Muscle of leg (tissue), 11 donors: Measurements from ENCODE around the gene PODXL. TPM values are rescaled to one million over a fixed set of nuclear protein-coding genes. Genes with fewer than 3 reads are reported as not detected.

ENCODE experiments used
- DNase-seq: peaks from one replicate; pipeline ENCODE4 v3.0.0; 2013
- H3K27ac ChIP-seq: one replicate; pipeline ENCODE4 v1.5.1; 2013; ENCODE audit warnings: mild to moderate bottlenecking, low read length, control low read depth
- H3K27me3 ChIP-seq: one replicate; pipeline ENCODE4 v1.6.1; 2013; ENCODE audit warnings: low read length; ENCODE audit not compliant: control insufficient read depth, insufficient read depth
- H3K36me3 ChIP-seq: one replicate; pipeline ENCODE4 v1.6.1; 2013; ENCODE audit warnings: low read length; ENCODE audit not compliant: control insufficient read depth, insufficient read depth
- H3K4me1 ChIP-seq: one replicate; pipeline ENCODE4 v1.6.1; 2013; ENCODE audit warnings: low read length; ENCODE audit not compliant: control insufficient read depth, insufficient read depth
- H3K4me3 ChIP-seq: one replicate; pipeline ENCODE4 v1.5.1; 2013; ENCODE audit warnings: low read length, control low read depth
- H3K9me3 ChIP-seq: replicated peaks from 2 replicates; pipeline ENCODE4 v1.6.1; 2013; ENCODE audit warnings: low read depth, low read length; ENCODE audit not compliant: control insufficient read depth
- WGBS: methylation state at CpG from one replicate; pipeline ENCODE4 v1.1.5; 2013; ENCODE audit warnings: missing lambda C conversion rate; ENCODE audit not compliant: insufficient coverage; 5-methylcytosine and 5-hydroxymethylcytosine counted together
- polyA plus RNA-seq, 8 donors: library from polyadenylated mRNA; unstranded; fragments of 120-200 nt; gene quantifications; one replicate each; pipeline versions ENCODE4 v1.2.1 to v1.2.3, GENCODE V29; 2013; ENCODE audit warnings: inconsistent platforms in 1 of 8, low replicate concordance in 1 of 8; ENCODE audit not compliant: insufficient read length in 8 of 8, insufficient read depth in 1 of 8
- total RNA-seq: library from RNA; stranded (reverse); fragments of 120-200 nt; gene quantifications from one replicate; pipeline ENCODE4 v1.2.4, GENCODE V29; 2013

The PODXL gene
- total and polyA plus RNA-seq, 9 donors, result 35.5 to 82.1 (median 71.0) TPM

DNA sequence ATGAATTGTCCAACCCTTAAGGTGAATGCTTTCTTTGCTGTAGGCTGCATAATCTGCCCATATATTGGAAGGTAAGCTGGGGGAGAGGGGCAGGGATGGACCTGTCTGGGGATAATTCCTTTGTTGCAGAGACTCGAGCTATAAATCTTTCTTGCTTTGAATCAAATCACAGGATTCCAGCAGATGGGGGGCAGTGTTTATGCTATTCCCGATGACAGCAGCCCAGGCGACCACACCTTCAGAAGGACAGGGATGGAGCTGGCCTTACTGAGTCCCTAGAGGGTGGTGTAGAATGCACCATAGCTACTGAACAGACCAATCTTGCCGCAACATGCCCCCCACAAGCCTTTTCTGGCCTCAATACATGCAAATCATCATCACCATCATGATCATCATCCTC lies 2.5 kb downstream of the PODXL start:
- Histone ChIP-seq H3K4me1 (peaks cover 44% of the 10 kb centered on the region), H3K36me3 (peaks cover 3% of the 10 kb centered on the region), H3K4me3 (peak overlapping the region; percentile 61), H3K9me3 (no peaks in the 10 kb centered on the region), H3K27me3 (peaks cover 33% of the 10 kb centered on the region), H3K27ac (no peak overlapping the region)
- no CpG with 5 or more reads among the region's 4 CpGs for WGBS
- DNase-seq, result no peak

DNA sequence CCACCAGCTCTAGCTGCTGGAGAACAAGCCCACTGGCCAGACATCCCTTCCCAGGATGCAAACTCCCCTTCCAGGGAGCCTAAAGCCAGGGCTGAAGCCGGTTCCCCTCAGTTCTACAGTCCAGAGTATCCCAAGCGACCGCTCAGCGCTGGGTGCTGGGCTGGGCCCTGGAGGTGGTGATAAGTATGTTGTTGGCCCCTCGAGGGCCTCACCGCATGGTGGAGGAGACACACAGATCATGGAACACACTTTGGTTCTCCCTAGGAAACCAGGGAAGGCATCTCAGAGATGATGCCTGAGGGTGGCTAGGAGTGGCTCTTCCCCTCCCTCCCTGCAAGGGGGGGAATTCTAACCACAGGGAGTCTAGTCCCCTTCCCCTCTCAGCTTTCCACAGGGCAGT lies 4.4 kb downstream of the PODXL start:
- peaks cover 35% of the 10 kb centered on the region for H3K4me1 ChIP-seq
- H3K4me3 ChIP-seq, result no peak overlapping the region
- 92% methylated on average over 3 of the region's 6 CpGs for WGBS
- peaks cover 3% of the 10 kb centered on the region for H3K36me3 ChIP-seq
- DNase-seq, result no peak
- H3K9me3 ChIP-seq, result no peaks in the 10 kb centered on the region
- peaks cover 21% of the 10 kb centered on the region for H3K27me3 ChIP-seq
- H3K27ac ChIP-seq, result peak overlapping the region; percentile 20

DNA sequence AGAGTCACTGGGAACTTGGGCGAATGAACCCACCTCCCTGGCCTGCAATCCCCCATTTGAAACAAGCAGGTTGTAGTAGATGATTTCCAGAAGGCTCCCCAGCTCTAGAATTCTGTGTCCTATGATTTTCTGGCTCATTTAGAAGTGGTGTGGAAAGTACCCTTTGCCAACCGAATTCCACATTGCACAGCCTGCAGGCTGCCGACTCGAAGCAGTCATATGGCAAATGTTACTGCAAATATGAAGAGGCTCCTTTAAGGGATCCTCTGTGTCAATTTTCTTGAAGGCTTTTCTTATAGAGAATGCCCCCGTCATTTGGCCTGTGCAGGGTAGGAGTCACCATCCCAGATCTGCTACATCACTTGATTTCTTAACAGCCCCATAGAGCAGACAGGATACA lies 5.6 kb downstream of the PODXL start:
- Histone ChIP-seq H3K4me1 (peaks cover 33% of the 10 kb centered on the region), H3K27me3 (peaks cover 15% of the 10 kb centered on the region), H3K4me3 (no peak overlapping the region), H3K36me3 (peaks cover 3% of the 10 kb centered on the region), H3K9me3 (no peaks in the 10 kb centered on the region), H3K27ac (no peak overlapping the region)
- WGBS, result no CpG with 5 or more reads among the region's 5 CpGs
- no peak for DNase-seq

DNA sequence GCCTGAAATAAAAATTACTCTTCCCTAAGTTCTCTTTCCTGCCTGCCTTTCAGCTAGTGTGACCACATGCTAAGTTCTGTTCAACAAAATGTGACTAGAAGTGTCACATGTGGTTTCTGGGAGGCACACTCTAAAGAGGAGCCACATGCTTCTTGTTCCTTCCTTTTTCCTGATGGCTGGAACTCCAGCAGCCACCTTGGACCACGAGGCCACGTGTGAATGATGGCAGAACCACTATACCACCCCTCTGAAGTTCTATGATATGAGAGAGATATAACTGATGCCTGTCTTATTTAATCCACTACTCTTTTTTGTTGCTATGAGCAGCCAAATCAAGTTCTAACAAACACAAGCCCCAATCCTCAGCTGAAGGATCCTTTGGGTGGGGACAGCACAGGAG lies 8.1 kb downstream of the PODXL start:
- H3K4me1 ChIP-seq, result peaks cover 42% of the 10 kb centered on the region
- no CpG with 5 or more reads among the region's 2 CpGs for WGBS
- DNase-seq, result no peak
- peaks cover 3% of the 10 kb centered on the region for H3K36me3 ChIP-seq
- no peaks in the 10 kb centered on the region for H3K27me3 ChIP-seq
- H3K4me3 ChIP-seq, result no peak overlapping the region
- no peaks in the 10 kb centered on the region for H3K9me3 ChIP-seq
- no peak overlapping the region for H3K27ac ChIP-seq

DNA sequence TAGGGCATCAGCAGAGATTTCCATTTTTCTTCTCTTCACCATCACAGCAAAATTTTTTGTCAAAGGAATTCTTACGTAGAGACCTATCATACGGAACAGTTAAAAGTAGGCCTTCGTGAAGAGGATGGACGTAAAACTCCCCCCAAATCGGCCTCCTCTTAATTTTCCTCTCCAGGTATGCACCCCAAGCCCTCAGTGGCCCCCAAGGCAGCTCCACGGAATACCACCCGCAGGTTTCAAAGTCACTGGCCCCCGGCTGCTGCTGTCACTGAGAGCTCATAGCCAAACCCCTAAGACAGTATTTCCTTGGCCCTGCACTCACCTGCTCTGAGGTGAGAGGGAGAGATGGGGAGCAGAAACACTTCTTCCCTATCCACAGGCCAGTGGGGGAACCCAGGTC lies 8.8 kb downstream of the PODXL start:
- Histone ChIP-seq H3K27me3 (no peaks in the 10 kb centered on the region), H3K4me3 (no peak overlapping the region), H3K36me3 (peaks cover 3% of the 10 kb centered on the region), H3K27ac (no peak overlapping the region), H3K4me1 (peaks cover 43% of the 10 kb centered on the region), H3K9me3 (no peaks in the 10 kb centered on the region)
- WGBS, result 86% methylated on average over 6 of the region's 8 CpGs
- DNase-seq, result no peak

DNA sequence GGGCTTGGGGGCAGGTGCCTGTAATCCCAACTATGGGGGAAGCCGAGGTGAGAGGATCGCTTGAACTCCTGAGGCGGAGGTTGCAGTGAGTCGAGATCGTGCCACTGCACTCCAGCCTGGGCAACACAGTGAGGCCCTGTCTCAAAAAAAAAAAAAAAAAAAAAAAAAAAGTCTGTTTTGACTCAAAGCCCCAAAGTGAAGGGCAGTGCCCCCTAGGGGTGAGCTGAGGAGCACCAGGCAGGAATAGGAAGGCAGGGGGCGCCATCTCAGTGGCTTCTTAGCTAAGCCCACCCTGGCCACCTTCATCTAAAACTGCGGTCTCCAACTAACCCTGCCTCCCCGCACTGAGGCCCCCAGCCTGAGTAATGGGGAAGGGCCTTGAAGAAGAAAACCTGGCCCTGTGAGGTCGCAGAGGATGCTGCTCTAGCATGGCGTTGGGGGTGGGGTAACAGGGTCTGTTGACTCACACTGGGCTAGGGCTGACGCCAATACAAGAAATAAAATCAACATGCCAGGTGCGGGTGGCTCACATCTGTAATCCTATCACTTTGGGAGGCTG lies 9.8 kb downstream of the PODXL start:
- no peak overlapping the region for H3K4me3 ChIP-seq
- WGBS, result 75% methylated on average over 6 of the region's 12 CpGs
- no peak overlapping the region for H3K27ac ChIP-seq
- peaks cover 46% of the 10 kb centered on the region for H3K4me1 ChIP-seq
- no peaks in the 10 kb centered on the region for H3K9me3 ChIP-seq
- H3K27me3 ChIP-seq, result no peaks in the 10 kb centered on the region
- H3K36me3 ChIP-seq, result peaks cover 3% of the 10 kb centered on the region
- no peak for DNase-seq

DNA sequence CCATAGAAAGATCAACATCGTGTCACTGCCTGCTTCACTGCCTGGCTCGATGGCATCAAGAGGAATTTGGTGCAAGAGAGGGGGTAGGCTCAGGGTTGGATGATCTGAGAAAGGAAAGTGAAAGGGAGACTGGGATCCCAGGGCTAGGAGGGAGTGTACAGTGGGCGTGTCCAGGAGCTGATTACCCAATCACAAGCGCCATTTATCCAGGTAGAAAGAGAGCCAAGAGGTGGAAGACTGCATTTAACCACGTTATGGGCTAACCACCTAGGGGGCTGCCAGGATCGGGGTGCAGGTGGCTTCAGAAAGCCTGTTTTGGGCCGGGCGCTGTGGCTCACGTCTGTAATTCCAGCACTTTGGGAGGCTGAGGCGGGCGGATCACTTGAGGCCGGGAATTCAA lies 10.3 kb downstream of the PODXL start:
- Histone ChIP-seq H3K4me3 (no peak overlapping the region), H3K4me1 (peaks cover 45% of the 10 kb centered on the region), H3K9me3 (no peaks in the 10 kb centered on the region), H3K27ac (no peak overlapping the region), H3K27me3 (no peaks in the 10 kb centered on the region), H3K36me3 (peaks cover 3% of the 10 kb centered on the region)
- DNase-seq, result no peak
- 82% methylated on average over 8 of the region's 12 CpGs for WGBS

DNA sequence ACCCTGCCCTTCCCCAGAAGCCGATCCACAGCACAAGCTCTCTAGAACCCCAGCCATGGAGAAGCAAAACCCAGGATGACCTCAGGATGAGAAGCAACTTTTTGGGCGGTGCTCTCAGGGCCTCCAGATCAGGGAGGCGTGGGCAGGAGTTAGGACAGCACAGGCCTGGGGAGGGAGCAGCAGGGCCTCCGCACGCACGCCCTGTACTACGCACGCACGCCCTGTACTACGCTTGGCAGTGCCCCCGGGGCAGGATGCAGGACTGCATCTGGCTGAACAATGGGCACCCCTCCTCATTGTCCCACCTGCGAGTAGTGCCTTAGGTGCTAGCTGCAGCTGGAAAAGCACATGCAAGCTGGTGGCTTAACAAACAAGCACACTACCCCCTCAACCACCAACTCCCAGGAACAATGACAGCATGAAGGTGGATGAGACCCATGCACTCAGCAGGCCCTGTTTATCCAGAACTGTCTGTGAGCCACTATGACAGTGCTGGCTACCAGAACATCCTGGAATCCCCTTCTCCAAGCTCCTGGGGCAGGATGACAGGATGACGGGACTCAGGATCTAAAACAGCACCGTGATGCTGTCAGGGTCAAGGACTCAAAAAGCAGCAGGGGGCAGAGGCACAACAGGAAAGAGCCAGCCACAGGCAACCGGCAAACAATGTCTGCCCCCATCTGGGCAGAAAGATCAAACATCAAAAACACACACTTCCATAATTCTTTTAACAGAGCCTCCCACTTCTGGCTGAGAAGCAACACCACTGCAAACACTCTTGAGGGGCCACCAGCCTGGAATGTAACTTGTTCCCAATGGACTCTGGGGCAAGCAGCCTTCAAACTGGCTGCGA lies 11.8 kb downstream of the PODXL start:
- Histone ChIP-seq H3K4me3 (no peak overlapping the region), H3K36me3 (no peaks in the 10 kb centered on the region), H3K9me3 (no peaks in the 10 kb centered on the region), H3K27ac (peak overlapping the region; percentile 49), H3K4me1 (peaks cover 56% of the 10 kb centered on the region), H3K27me3 (no peaks in the 10 kb centered on the region)
- WGBS, result 60% methylated on average over 11 of the region's 16 CpGs
- no peak for DNase-seq

DNA sequence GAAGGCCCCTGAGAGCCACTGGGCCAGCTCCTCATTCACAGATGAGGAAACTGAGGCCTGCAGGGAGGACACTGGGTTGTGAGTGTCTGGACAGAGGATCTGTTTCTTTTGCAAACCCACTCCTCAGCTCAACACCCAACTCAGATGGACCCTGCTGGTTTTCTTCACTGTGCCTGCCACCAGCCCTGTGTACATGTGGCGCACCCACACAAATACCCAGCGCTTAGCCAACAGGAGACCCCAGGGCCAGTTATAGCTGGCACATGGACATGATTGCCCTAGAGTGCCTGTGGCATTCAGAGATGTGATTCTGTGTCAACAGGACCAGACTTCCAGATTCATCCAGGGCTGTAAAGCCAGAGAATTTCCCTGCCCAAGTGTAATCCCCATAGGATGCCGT lies 12.4 kb downstream of the PODXL start:
- peak overlapping the region; percentile 2 for H3K27ac ChIP-seq
- H3K27me3 ChIP-seq, result no peaks in the 10 kb centered on the region
- no peaks in the 10 kb centered on the region for H3K36me3 ChIP-seq
- H3K9me3 ChIP-seq, result no peaks in the 10 kb centered on the region
- no peak for DNase-seq
- 100% methylated on average over 2 of the region's 3 CpGs for WGBS
- H3K4me1 ChIP-seq, result peaks cover 63% of the 10 kb centered on the region
- no peak overlapping the region for H3K4me3 ChIP-seq

DNA sequence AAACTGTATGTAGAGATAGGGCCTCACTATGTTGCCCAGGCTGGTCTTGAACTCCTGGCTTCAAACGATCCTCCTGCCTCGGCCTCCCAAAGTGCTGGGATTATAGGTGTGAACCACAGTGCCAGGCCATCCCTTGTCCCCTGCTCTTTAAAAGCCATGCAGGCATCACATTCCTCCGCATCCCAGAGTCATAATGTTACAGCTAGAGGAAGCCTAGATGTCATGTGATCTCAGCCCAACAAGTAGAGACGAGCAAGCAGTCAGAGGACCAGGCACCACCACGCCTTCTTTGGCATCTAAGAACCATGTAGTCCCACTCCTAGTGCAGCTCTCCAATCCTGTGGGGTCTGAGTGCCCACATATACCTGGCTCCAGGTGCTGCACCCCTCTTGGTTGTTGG lies 13.1 kb downstream of the PODXL start:
- H3K27me3 ChIP-seq, result no peaks in the 10 kb centered on the region
- no peaks in the 10 kb centered on the region for H3K9me3 ChIP-seq
- peaks cover 70% of the 10 kb centered on the region for H3K4me1 ChIP-seq
- WGBS, result 90% methylated on average over 2 of the region's 5 CpGs
- no peak for DNase-seq
- H3K27ac ChIP-seq, result peak overlapping the region; percentile 94
- H3K4me3 ChIP-seq, result no peak overlapping the region
- H3K36me3 ChIP-seq, result no peaks in the 10 kb centered on the region
